GOT3 (cell line): ENCODE results near the gene CSF2.

Source experiments
- DNase-seq: peaks from one replicate; lab custom pipeline; 2025; ENCODE audit warnings: mixed read lengths; lab: John Stamatoyannopoulos, UW

Gene CSF2

DNA sequence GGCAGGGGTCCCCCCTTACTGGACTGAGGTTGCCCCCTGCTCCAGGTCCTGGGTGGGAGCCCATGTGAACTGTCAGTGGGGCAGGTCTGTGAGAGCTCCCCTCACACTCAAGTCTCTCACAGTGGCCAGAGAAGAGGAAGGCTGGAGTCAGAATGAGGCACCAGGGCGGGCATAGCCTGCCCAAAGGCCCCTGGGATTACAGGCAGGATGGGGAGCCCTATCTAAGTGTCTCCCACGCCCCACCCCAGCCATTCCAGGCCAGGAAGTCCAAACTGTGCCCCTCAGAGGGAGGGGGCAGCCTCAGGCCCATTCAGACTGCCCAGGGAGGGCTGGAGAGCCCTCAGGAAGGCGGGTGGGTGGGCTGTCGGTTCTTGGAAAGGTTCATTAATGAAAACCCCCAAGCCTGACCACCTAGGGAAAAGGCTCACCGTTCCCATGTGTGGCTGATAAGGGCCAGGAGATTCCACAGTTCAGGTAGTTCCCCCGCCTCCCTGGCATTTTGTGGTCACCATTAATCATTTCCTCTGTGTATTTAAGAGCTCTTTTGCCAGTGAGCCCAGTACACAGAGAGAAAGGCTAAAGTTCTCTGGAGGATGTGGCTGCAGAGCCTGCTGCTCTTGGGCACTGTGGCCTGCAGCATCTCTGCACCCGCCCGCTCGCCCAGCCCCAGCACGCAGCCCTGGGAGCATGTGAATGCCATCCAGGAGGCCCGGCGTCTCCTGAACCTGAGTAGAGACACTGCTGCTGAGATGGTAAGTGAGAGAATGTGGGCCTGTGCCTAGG, at the start of gene CSF2:
Gene CSF2 (plus strand): TSS at position 559 of the 783 bp plus-strand sequence. CDS start 35 bp downstream, at position 594.
- DNase-seq, result no peak

DNA sequence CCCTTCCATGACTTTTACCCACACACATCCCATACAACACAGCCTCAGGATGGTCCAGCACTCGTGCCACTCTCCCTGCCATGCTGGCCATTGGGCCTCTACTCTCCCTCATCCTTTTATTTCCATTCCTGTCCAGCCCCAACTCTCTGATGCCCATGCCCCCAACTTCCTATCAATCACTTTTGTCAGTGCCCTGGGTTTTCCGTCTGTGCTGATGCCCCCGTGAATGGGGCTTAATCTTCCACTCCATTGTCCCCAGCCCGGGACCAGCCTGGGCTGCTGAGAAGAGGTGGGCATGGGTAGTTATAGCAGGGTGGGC, 49.5 kb upstream of the CSF2 start:
- DNase-seq, result no peak

DNA sequence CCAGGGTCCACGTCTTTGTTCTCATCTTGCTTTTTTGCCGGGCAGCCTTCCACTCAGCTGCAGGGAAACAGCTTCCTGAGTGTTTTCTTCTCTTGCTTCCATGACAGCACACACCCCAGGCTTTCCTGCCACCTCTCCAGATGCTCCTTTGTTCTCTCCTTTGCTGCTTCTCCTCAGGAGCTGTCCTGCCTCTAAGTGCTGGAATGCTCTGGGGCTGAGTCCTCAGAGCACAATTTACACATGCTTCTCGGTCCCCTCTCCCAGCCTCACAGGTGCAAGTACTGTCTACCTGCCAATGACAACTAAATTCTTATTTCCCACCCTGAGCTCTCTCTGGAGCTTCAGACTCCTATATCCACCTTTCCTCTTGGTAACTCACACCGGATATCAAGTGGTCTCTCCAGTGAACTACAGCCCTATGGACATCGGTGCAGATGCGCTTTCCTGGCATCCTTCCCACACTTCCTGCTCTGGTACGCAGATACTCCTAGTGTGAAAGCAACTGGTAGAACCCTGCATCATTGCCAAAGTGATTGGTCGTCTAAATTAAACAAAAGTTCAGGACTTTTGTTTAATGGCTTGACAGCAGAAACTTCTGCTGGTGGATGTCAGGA, 48.7 kb upstream of the CSF2 start:
- DNase-seq, result no peak

DNA sequence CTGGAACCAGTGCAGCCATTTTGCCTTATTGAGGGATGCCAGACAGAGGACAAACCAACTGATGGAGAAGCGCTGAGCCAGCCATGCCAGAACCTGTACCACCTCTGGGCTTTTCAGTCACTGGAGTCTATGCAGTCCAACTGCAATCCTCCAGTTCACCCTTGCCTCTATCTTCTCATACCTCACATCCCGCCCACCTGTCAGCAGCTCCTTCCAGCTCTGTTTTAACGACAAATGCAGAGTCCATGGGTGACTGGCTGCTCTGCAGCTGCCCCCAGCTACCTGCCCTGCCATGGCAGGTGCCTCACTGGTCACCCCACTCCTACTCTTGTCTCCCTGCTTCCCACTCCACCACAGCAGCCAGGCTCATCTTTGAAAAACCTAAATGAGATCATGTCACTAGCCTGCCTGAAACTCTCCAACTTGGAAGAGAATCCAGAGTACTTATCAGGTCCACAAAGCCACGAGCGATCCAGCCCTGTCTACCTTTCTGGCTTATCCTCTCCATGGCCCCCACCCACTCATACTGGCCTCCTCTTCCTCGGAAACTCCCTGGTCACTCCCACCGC, 48.1 kb upstream of the CSF2 start:
- DNase-seq, result no peak

DNA sequence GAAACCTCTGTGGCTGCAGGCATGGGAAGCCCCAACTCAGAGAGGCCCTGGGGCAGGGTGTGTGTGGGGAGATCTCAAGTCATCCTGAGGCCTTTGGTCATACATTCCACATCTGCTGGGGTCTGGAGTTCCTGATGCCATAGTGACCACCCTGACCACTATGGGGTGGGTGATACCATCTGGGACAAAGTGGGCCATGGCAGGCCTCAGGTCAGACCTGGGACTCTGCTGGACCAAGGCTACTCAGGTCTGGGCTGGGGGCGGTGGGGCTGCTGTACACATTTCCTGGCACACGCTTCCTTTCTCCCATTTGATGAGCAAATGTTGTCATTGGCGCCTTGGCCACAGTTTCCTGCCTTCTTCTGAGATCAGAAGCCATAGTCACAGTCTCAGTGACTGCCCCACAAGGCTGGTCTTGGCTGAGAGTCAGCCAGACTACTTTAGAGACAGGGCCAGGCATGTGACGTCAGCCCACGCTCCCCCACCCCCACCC, 47.0 kb upstream of the CSF2 start:
- no peak for DNase-seq

DNA sequence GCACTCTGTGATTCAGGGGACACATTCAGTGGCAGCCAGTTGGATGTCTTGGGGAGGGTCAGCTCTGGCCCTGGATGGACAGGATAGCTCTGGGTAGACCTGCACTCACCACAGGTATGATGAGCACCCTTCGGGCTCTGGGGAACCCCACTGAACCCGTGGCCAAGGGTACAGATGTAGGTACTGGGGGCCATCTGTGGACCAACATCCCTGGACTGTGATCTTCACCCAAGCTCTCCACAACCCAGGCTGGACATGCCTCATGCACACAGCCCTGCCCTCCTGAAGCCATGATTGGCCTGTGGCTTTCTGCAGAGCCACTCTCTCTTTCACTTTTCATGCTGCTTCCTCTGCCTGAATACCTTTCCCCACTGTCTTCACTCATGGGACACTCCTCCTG, 46.6 kb upstream of the CSF2 start:
- DNase-seq, result no peak

DNA sequence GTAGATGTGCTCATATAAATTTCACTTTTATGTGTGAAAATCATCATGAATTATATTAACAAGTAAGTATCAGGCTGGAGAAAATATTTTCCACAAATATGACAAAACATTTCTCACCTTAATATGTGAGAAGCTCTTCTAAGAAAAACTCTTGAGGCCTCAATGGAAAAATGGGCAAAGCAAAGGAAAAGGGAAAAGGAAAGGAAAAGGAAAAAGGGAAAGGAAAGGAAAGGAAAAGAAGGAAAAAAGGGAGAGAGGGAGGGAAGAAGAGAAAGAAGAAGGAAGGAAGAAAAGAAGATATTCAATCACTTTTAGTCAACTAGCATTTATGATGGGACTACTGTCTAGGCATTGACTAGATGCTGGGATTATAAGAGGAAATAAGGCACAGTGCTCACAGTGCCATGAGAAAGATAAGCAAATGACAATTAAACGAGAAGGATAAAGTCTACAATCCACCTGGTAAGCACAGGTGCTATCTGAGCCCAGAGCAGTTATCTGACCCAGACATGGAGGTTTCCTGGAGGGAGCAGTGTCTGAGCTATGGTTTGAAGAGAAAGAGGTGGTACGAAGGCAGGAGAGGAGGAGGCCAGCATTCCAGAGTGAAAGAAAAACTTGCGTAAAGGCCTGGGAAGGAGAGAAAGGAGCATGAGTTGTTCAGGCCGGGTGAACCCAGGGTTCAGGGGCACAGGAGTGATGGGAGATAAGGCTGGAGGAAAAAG, 43.8 kb upstream of the CSF2 start:
- no peak for DNase-seq

DNA sequence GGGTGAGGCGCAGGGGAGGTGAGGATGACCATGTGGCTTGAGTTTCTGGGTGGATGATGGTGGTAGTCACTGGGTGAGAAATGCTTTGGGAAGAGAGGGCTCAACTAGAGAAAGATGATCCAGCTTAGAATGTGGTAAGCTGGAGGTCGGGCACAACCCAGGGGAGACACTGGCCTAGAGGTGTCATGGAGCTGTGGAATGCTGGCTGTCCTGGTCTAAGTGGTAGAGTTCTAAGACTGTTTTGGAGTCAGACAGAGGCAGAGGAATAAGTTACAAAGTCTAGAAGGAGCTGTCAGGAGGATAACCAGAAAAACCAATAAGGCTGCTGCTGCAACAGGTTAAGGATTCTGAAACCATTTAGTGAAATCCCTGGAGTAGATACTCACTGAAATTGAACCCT, 43.0 kb upstream of the CSF2 start:
- no peak for DNase-seq

DNA sequence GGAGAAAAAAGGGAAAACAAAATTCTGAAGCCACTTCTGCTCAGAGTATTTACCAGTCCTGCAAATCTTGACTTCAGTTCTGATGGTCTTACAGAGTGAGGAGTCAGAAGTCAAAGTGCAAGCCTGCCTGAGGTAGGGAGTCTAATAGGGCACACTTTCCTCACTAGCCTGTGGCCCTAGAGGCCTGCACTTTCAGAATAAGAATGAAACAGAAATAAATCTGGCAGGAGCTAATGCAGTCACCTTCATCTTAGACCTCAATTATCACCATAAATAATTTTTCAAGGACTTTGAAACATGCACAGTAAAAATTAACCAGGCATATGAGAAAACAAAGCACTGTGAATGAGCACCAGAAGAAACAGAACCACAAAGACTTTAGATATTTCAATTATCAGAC, 41.4 kb upstream of the CSF2 start:
- no peak for DNase-seq

DNA sequence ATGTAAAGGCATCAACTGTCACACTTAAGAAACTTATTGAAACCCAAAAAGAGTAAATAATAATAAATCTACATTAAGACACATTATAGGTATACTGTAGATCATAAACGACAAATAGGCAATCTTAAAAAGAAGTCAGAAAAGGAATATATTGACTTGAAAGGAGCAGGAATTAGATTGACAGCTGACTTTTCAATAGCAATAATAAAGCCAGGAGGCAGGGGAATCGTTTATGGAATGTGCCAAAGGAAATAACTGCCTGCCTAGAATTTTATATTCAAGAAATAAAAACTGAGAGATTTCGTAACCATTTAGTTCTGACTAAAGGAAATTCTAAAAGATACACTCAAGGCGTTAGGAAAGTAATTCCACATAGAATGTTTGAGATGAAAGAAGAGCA, 40.5 kb upstream of the CSF2 start:
- no peak for DNase-seq

DNA sequence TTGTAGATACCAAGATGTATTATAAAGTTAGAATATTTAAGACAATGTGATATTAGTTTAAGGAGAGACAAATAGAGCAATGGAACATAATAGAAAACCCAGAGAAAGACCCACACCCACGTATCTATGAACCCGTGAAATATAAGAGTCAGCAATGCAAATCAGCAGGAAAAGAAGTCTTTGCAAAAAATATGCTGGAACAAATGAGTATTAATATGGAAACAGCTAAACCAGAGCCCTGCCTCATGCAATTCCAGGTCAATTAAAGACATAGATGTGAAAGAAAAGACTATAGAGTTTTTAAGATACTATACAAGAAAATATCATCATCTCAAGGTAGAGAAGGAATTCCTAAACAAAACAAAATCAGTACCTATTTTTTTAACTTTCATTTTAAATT, 36.2 kb upstream of the CSF2 start:
- DNase-seq, result no peak

DNA sequence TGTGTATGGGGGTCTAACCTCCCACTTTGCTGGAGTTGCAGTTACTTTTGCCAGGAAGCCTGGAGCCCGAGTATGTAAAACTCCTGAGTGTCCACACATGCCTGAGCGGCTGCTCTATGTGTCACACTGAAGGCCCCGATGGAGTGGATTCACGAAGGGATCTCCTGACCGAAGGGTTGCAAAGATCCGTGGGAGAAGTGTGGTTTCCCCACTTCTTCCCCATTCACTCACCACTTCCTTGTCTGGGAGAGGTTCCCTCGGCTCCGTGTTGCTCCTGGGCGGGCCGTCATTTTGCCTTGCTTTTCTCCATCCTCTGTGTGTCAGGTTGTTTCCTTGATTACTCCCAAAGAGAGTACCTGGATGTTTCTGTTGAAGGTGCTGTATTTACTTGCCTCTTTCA, 29.4 kb upstream of the CSF2 start:
- no peak for DNase-seq

DNA sequence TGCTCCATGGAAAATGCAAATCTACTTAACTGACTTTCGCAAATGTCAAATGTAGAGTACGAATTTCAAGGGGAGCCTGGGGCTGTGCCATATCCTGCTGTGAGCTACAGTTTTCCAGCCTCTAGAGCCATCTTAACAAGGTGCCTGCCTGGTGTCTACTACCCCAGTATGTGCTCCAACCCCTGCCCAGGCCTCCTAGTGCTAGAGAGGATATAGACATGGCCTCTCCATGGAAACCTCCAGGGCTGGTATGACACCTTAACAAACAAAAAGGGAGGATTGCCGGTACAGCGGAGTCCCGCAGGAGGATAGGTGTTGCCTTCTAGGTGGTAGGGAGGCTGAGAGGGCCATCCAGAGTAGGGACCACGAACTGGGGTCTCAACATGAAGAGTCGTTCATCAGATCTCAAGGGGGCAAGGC, 26.7 kb upstream of the CSF2 start:
- no peak for DNase-seq

DNA sequence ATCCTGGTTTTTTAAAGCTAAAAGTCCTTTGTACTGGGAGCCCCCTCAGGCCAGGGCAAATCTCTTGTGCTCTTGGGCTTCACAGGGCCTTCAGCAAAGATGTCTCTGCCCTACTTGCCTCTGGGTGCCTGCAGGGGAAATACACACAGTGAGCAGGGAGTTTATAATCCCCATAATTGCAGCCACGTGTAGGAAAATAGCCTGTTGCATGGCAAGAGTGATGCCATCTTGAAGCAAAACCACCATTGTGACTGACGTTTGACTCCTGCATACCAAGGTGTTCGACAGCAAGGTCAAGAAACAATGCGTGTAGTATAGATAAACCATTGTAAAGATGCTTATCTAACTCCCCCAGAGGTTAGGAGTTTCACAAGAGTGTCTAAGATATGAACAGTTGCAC, 24.5 kb upstream of the CSF2 start:
- no peak for DNase-seq

DNA sequence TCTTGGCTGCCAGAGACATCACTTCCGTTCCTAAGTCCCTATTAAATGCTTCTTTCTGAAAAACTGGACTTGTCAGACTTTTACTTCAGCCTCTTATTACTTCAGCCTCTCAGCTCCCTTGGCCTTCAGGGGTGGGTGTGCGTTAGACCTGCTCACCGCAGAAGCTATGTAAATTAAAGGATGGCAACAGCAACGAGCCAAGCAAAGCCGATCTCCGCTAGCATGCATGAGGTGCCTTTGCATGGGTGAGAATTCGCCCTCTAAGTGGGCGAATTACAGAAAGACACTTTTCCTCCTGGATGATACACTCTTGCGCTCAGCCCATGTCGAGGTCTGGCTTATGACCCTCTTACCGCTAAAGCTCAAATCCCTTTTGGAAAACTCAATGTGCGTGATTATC, 24.0 kb upstream of the CSF2 start:
- DNase-seq, result no peak

DNA sequence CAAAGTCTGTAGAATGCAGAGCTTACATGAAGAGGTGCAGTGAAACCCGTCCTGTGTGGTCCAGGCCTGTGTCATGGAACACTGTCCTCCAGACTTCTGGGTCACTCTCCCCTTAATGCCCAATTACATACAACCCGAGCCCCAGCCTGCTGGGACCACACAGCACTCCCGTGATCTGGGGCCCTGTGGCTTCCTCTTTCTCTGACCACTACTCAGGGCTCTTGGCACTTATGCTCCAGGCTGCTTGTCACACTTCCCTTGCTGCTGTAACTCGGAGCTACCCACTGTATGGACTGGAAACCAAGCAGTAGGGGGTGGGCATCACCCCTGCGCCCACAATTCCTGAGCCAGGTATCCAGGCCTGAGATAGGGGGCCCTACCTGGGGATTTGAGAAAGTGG, 23.5 kb upstream of the CSF2 start:
- DNase-seq, result no peak

DNA sequence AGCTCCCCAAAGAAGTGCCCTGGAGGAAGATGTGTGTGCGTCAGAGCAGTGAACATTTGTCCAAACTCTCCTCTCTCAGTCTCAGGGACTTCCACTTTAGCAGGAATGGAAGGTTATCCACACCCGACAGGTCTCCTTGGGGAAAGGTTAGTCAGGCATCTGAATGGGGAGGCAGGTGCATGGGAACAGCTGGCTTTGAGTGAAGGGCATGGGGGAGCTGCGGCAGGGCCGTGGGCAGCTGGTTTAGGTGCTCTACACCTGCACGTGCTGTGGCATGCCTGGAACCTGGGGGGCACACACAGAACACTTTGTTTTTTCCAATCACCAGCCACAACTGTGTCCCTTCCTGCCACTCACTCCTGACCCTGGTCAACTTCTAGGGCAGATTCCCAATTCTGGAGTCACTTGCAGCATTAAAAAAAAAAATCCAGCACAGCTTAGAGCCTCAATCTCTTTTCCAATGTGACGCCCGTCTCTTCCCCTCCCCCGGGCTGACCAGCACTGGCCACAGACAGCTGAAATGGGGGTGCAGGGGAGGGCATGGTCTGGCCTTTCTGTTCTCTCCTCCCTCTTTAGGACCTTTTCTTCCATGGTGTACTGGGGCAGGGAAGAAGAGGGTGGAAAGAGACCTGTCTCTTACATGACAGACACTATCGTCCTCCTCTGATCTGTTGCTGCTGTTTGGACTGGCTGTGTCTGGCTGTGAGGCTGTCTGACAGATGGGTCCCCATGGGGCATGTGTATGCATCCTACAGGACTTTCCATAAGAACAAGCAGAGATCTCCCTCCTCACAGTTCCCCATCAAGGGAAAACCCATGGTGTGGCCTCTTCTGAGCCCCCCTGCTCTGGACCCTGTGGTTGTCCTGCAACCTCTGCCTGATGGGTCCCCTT, 22.7 kb upstream of the CSF2 start:
- DNase-seq, result no peak

DNA sequence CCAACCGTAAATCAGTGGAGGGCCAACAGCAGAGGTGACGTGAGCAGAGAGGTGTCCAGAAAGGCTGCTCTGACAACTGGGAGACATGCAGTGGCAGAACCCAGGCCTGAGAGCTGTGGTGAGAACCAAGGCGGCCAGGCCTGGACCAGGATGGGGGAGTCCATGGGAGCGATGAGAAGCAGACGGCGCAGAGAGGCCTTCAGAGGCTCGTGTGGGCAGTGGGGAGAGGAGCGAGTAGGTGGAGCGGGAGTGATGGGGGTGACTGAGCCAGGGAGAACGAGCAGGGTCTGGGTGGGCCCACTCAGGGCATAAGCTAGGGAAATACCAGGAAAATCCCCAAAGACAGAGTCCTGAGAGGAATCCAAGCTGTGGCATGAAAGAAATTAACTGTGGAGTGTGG, 21.1 kb upstream of the CSF2 start:
- no peak for DNase-seq

DNA sequence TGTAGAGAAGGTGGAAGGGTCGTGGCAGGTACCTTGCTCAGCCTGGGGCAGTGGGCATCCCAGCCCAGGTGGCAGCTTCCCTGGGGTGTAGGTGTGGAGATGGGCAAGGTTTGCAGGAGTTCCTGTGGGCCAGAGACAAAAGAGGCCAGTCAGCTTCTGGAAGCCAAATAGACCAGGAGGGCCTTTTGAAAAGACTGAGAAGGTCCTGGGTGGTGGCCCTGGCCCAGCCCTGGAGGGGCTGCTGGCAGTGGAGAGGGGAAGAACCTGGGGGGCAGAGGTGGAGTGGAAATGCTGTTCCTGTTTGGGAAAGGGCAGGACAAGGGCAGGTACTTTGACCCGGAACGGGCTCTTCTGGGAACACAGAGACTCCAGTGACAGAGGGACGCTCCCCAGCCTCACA, 20.1 kb upstream of the CSF2 start:
- DNase-seq, result no peak

DNA sequence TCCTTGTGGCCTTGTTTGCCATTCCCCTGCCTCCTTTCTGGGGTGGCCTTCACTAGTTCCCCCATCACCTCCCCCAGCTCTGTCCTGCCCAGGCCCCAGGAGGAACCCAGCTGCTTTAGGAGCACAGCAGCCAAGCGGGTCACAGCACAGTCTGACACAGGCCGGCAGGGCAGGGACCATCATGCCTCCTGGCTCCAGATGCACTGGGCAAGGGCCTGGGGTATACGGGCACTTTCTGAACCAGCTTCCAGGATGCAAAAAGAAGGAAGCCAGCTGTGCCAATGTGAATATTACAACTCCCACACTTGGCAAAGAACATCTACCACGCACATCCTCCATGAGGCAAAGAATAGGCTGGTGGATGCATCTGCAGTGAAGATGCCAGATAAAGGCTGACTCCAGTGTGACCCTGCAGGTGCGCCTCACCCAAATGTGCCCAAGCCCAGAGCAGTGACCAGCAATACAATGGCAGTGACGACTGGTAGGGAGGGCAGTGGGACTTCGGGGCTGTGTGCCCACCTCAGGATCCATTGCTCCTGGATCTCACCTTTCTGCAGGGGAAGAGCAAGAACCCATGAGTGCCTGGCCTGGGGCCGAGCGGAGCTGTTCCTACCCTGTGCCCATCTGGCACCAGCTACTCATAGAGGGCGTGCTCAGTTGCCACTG, 19.4 kb upstream of the CSF2 start:
- no peak for DNase-seq

DNA sequence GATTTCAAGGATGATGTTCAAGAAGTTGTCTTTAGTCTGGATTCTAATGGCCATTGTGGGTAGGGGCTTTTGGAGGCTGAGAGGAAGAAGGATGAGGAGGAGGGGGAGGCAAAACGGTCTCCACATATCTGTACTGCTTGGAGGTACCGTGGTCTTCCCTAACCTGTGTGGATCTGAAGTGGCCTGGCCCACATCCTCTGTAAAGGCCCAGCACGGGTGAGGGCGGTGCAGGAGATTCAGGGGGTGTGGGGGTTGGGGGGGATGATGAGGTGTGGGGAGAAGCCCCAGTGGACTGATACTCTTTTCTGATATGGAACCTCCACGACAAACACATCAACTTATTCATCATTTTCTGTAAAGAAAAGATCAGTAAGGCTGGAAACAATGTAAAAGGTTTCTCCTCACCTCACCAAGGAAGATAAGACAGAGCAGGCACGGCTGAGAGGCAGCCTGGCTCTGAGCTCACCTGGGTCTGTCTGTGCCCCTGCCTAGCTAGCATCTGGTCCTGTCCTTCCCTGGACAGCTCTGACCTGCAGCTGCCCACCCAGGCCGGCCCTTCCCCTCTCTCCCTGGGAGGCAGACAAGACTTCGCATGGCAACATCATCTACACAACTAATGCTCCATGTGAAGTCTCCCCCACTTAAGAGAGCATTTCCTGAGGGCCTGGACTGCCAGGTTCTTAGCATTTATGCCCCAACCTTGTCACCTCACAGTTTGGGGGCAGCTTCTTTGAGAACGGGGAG, 18.7 kb upstream of the CSF2 start:
- no peak for DNase-seq
